Measurements from ENCODE around the gene KAT6B.

The KAT6B gene

DNA sequence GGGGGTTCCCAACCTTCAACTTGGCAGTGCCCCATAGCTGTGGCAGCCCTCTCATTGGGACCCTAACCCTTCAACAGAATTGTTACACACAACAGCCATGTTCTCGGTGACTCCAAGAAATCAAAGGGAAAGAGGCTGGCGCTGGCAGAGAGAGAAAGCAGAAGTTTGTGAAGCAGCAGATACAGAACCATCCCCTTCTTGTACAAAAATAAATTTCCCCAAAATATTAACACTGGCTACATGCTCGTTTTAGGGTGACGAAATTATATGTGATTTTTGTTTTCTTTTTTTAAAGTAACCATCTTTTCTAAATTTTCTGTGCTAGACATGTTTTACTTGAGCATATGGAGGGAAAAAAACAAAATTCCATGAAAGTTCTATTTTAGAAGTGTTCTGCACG is 239.9 kb downstream of the KAT6B start:
- no peak for DNase-seq (ENCODE audit: low read depth in 2 of 2)

DNA sequence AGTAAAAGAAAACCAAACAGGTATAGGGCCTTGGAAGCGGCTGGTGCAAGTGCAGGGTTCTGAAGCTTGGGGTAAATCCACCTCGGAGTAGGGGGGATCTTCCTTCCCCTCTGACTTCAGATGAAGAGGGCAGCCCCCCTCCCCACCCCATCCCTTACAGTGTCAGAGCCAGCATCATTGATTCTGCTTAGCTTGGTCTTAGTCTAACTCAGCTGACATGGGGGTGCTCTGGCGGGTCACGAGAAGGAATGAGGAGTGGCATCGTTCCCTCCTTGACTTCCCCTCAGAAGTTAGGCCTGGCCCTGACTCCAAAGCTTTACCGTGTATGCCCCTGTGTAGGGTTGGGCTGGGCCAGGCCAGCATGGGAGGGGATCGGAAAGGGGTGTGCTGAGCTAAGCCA is 240.9 kb downstream of the KAT6B start:
- DNase-seq (ENCODE audit: low read depth in 2 of 2): no peak

DNA sequence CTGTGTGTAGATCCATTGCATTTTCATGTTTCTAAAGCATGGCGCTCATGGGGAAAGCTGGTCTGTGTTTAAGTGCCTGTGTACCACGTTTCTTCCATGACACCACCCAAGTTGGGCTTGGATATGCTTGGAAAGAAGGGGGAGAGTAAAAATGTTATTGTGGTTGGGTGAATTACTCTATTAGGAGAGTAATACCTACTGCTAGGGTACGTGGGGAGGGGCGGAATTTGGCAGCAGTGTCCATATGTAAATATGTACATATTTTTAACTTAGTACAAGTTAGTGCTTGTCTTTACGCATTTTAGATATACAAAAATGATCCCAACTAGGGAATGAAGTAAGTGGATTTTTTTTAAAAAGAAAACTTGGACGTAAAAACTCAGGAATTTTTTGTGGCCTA is 242.1 kb downstream of the KAT6B start:
- no peak for DNase-seq (ENCODE audit: low read depth in 2 of 2)

DNA sequence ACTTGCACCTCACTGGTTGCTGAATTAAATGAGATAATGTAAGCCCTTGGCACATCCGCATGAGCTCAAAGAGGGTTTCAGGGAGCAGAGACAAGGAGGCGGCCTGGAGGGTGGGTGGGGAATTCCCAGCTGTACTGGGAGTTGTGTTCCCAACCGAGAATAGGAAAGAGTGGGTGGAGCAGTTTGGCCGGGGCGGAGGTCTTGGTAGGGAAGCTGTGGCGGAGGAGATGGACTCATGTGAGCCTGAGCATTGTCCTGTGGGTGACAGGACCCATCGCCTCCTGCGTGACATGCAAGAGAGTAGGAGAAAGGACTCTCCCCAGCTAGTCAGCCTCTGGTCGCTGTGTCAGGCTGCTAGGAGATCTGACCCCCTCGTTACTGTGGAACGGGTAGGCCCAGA is 244.1 kb downstream of the KAT6B start:
- DNase-seq (ENCODE audit: low read depth in 2 of 2): no peak

DNA sequence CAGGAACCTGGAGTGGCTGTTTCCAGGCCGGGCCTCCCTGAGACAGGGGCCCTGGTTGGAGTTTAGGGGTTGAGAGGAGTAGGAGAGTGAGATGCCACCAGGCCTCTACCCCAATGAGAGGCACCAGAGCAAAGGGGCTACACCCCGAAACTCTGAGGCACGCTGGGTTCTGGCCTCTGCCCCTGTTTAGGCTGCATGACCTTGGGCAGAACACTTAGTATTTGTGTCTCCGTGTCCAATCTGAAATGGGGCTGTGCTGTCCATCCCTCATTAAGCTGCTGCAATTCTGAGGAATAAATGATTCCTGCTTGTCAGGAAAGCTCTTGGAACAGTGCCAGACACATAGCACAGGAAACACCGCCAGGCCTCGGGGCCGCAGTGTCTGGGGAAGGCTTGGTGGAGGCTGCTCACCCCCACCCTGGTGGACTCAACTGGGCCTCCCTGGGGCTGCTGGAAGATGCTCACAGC is 244.6 kb downstream of the KAT6B start:
- no peak for DNase-seq (ENCODE audit: low read depth in 2 of 2)

DNA sequence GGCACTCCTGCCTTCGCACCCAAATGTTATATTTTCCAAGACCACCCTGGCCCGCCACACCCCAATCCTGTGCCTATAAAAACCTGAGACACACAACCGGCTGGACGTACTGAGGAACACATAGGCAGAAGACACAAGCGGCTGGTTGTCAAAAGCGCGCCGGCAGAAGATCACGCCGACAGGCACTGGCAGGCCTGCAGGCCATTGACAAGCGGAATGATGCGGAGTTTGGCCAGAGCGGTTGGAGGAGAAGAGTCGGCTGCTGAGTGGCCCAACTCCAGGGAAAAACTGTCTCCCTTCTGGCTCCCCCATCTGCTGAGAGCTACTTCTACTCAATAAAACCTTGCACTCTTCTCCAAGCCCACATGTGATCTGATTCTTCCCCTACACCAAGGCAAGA is 245.4 kb downstream of the KAT6B start:
- no peak for DNase-seq (ENCODE audit: low read depth in 2 of 2)

DNA sequence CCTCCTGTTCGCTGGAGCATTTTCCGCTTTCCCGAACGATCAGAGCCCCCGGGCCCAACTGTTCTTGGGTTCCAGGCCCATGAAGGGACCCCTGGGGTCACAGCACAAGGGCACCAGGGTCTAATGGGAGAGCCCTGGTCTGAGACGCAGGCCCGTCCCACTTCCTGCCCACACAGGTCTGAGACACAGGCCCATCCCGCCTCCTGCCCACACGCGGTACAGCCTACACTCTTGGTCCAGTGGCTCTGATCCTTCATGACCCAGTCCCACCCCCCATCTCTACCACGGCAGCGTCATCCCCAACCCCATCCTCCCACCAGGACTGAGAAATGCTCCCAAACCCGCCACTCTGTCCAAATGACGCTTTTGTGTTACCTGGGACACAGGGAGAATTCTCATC is 246.3 kb downstream of the KAT6B start:
- no peak for DNase-seq (ENCODE audit: low read depth in 2 of 2)

DNA sequence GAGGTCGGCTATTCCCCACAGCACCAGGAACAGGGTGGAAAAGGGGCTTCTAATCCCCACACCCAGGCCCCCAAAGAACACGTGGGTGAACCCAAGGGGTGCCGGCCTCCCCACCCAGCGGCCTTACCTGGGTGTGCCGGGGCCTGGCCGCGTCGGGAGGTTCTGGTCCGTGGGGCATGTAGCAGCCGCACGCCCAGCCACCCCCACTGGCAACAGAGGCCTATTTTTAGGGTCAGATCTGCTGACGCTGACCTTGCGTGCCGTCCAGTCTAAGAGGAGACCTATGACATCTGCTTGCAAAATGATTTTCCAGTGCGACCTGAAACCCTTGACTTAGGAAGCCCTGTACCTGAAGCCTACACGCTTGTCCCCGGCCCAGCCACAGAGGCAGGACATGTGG is 247.0 kb downstream of the KAT6B start:
- no peak for DNase-seq (ENCODE audit: low read depth in 2 of 2)

DNA sequence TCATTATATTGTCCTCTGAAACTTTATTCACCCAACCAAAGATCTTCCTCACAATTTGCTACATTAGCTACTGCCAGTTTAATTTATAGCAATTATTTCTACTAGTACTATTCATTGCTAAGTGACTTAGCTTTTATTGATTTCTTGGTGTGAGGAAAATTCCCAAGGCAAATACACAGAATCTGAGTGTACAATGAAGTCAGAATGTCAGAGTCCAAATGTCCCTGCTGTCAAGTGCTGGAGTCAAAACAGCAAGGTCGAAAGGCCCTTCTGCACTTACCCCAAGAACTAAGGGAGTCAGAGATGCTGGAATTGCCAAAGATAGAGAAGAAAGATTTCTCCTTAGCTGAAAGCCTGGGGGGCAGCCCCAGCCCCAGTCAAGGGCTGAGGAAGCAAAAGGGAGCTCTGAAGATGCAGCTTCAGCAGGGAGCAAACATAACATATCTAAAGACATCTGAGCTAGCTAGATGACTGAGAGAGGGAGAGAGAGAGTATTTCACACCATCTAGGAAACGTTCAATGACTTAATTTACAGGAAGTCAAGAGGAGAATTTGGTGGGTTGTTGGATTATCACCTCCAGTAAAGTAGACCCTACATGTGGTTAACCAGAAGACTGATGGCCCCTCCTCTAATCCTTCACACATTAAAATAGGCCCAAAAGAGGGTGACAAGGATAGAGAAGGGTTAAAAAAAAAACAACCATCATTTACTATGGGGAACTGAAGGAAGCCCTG is 248.5 kb downstream of the KAT6B start:
- no peak for DNase-seq (ENCODE audit: low read depth in 2 of 2)

DNA sequence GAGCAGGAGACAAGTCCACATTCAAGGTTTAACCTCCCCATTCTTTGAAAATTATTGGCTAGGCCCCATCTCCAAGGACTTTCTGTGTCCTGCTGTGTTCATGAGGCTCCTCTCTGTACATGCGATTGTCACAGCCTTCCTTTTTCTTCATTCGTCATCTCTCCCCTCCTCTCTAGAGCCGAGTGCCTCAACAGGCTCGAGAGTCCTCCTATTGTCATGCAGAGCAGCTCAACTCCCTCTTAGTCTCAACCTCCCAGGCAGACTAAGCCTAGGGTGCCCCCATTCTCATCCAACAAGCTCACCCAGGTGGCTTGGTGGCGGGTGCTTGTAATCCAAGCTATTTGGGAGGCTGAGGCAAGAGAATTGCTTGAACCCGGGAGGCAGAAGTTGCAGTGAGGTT is 249.9 kb downstream of the KAT6B start:
- DNase-seq (ENCODE audit: low read depth in 2 of 2): no peak

DNA sequence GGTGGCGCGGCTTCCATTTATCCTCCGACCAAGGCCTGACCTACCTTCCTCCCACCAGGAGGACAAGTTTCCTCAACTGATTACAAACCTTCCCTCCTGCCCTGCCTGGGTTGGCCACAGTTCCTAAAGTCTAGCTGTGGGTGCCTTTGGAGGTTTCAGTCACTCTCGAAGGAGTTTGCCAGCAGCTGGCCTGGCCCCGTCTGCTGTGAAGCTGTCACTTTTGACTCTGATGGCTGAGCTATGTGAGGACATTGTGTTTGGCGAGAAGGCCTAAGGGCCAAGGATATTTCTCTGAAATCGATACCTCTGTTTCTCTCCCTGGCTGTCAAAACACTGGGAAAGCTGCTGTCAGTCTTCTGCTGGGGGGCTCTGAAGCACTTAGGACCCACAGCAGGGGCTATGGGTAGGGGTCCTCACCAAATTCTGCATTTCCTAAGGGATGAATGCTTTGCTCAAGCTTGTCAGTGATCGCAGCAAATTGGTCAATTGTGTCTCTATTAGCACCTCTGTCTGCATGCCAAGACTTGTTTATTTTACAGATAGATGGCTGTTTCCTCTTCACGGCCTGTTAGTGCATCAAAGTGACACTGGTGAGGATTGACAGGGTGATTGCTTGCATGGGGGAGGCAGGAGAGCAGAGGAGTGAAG is 253.2 kb downstream of the KAT6B start:
- DNase-seq (ENCODE audit: low read depth in 2 of 2): no peak

DNA sequence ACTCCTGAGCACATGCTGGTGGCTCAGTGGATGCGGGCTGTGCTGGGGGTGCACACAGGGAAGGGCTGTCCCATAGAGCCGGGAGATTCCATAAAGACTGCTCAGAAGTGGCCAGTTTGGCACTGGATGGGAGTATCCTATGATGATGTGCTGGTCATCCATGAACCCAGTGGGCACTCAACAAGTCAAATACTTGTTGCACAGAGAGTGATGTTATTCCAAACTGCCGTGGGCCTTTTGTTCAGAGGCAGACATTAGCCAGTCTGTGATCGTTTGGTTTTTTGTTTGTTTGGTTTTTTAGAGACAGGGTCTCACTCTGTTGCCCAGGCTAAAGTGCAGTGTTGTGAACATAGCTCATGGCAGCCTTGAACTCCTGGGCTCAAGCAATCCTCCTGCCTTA is 254.2 kb downstream of the KAT6B start:
- no peak for DNase-seq (ENCODE audit: low read depth in 2 of 2)

DNA sequence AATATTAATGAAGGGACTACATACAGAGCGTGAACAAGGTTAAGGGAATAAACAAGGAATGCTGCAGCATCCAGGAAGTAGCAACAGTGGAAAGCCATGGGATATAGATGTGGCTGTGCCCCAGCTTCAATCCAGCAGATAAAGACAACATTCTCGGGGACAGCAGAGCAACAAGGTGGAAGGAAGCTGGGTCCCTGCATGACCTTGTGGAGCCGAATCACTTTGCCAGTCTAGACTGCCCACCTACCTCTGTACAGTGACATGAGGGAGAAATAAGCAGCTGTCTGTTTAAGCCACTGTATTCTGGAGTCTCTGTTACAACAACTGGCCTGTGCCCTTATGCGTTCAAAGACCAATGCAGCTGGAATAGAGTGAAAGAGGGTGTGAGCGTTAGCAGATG is 255.0 kb downstream of the KAT6B start:
- no peak for DNase-seq (ENCODE audit: low read depth in 2 of 2)
